ENCODE measurements around the gene CSMD2. TPM values are rescaled to one million over a fixed set of nuclear protein-coding genes. Genes with fewer than 3 reads are reported as not detected.

Gene CSMD2
- total RNA-seq, 2 experiments from 2014 or later = not detected

DNA sequence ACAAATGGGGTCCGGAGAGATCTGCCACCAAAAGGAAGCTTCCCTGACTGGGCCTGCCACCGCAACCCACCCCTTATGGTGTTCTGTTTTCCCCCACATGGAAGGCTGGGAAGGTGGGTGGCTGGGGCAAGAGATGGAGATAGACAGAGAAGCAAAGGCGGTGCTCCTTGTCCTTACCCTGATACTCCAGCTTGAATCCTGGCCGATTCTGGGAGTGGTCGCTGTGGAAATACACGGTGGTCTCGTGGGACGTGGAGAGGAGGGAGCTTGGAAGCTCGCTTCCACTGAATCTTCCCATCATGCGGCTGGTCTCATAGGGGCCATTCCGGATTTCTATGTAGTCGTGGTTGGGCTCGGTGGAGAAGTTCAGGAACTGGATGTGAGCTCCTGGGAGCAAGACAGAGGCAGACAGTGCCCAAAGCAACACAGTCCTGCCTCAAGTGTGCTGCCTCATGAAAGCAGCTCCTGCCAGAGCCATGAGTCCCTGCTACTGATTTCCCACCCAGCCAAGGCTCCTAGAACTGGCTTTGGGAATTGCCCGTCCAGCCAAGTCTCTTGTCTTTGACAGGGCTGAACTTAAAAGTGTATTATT lies 554.1 kb downstream of the CSMD2 start:
- intact Hi-C loops (cut with micrococcal nuclease; ENCODE audit: unreplicated experiment) = loop anchor here (10.0 kb wide), 1 partner anchor 316 kb away; no protein-coding TSS in a partner anchor

DNA sequence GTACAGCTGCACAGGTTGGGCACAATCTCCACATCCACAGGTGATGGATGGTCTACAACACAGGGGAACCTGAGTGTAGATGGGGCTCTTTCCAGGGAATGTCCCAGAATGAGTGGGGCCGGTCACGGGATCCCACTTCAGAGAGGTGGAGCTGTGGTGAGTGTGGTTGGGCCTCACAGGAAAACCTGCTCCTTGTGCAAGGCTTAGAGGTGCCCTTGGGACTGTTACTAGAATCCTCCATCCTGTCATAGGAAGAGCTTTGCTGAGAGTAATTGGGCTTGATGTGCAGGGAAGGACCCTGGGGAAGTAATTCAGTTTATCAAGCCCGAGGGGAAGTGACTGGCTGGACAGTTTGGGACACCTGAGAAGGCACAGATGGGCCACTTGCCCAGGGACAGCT lies 554.6 kb downstream of the CSMD2 start:
- H3K9me2 ChIP-seq (ENCODE audit: insufficient read depth, low read length) = no peaks in the 10 kb centered on the region
- H3K79me2 ChIP-seq (ENCODE audit: insufficient read depth, low read depth, low read length) = no peaks in the 10 kb centered on the region
- no peaks in the 10 kb centered on the region for H3K36me3 ChIP-seq (ENCODE audit: insufficient read depth, low read length)
- H4K20me1 ChIP-seq (ENCODE audit: insufficient read depth, low read length) = no peaks in the 10 kb centered on the region
- no peak overlapping the region for H3K4me3 ChIP-seq (ENCODE audit: low read depth, low read length, poor library complexity, severe bottlenecking)
- no peaks in the 10 kb centered on the region for H3K4me1 ChIP-seq (ENCODE audit: insufficient read depth, low read length, poor library complexity, severe bottlenecking)
- no peaks in the 10 kb centered on the region for H3K9me3 ChIP-seq (ENCODE audit: low read length)
- ChIA-PET CTCF (ENCODE audit: unreplicated experiment) (no interaction called here), POLR2A (interaction anchor here (0.7 kb wide), 1 partner anchor 189 kb away, joined by 3 read pairs; no protein-coding TSS in a partner anchor)
- BruUV-seq (replicated peaks) = no TSS peak
- no peak overlapping the region for H3K4me2 ChIP-seq (ENCODE audit: low read length)
- TF ChIP-seq EZH2phosphoT487 (IDR thresholded peaks at IDR 0.05; ENCODE audit: borderline replicate concordance, low read depth, low read length) = no peak
- intact Hi-C loops (cut with micrococcal nuclease; ENCODE audit: unreplicated experiment) = loop anchor here (10.0 kb wide), 1 partner anchor 316 kb away; no protein-coding TSS in a partner anchor
- H2AFZ ChIP-seq (ENCODE audit: low read length) = no peak overlapping the region
- no peak overlapping the region for H3K27ac ChIP-seq (ENCODE audit: low read depth, low read length, poor library complexity, severe bottlenecking)
- DNase-seq (ENCODE audit: low spot score) = no peak

More for the DNA sequence above, 554.1 kb downstream of the CSMD2 start:
- Histone ChIP-seq H4K20me1 (ENCODE audit: insufficient read depth, low read length) (no peaks in the 10 kb centered on the region), H3K9me3 (ENCODE audit: low read length) (no peaks in the 10 kb centered on the region), H3K4me2 (ENCODE audit: low read length) (no peak overlapping the region), H3K36me3 (ENCODE audit: insufficient read depth, low read length) (no peaks in the 10 kb centered on the region), H2AFZ (ENCODE audit: low read length) (no peak overlapping the region), H3K9me2 (ENCODE audit: insufficient read depth, low read length) (no peaks in the 10 kb centered on the region), H3K4me3 (ENCODE audit: low read depth, low read length, poor library complexity, severe bottlenecking) (no peak overlapping the region), H3K79me2 (ENCODE audit: insufficient read depth, low read depth, low read length) (no peaks in the 10 kb centered on the region), H3K4me1 (ENCODE audit: insufficient read depth, low read length, poor library complexity, severe bottlenecking) (no peaks in the 10 kb centered on the region), H3K27ac (ENCODE audit: low read depth, low read length, poor library complexity, severe bottlenecking) (no peak overlapping the region)
- no TSS peak for BruUV-seq (replicated peaks)
- POLR2A ChIA-PET = no interaction called here
- CTCF ChIA-PET (ENCODE audit: unreplicated experiment) = no interaction called here
- TF ChIP-seq EZH2phosphoT487 (IDR thresholded peaks at IDR 0.05; ENCODE audit: borderline replicate concordance, low read depth, low read length) = no peak
- TF ChIP-seq, protein P1, sequence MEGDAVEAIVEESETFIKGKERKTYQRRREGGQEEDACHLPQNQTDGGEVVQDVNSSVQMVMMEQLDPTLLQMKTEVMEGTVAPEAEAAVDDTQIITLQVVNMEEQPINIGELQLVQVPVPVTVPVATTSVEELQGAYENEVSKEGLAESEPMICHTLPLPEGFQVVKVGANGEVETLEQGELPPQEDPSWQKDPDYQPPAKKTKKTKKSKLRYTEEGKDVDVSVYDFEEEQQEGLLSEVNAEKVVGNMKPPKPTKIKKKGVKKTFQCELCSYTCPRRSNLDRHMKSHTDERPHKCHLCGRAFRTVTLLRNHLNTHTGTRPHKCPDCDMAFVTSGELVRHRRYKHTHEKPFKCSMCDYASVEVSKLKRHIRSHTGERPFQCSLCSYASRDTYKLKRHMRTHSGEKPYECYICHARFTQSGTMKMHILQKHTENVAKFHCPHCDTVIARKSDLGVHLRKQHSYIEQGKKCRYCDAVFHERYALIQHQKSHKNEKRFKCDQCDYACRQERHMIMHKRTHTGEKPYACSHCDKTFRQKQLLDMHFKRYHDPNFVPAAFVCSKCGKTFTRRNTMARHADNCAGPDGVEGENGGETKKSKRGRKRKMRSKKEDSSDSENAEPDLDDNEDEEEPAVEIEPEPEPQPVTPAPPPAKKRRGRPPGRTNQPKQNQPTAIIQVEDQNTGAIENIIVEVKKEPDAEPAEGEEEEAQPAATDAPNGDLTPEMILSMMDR (conservative IDR thresholded peaks at IDR 0.05; ENCODE audit: low read length) = no peak
- DNase-seq (ENCODE audit: low spot score) = no peak

DNA sequence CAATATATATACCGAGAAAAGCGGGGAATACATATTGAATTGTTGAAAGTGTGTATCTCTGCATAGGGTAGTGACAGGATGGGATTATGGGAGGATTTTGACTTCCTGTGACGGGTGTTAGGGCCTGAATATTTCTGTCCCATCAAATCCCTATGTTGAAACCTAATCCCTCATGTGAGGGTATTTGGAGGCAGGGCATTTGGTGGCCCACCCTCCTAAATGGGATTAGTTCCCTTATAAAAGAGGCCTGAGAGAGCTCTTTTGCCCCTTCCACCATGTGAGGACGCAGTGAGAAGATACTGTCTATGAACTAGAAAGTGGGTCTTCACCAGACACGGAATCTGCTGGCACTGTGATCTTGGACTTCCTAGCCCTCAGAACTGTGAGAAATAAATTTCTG lies 555.3 kb downstream of the CSMD2 start:
- Histone ChIP-seq H3K27ac (ENCODE audit: low read depth, low read length, poor library complexity, severe bottlenecking) (no peak overlapping the region), H3K9me2 (ENCODE audit: insufficient read depth, low read length) (no peaks in the 10 kb centered on the region), H3K4me3 (ENCODE audit: low read depth, low read length, poor library complexity, severe bottlenecking) (no peak overlapping the region), H3K4me2 (ENCODE audit: low read length) (no peak overlapping the region), H2AFZ (ENCODE audit: low read length) (no peak overlapping the region), H3K9me3 (ENCODE audit: low read length) (no peaks in the 10 kb centered on the region), H4K20me1 (ENCODE audit: insufficient read depth, low read length) (no peaks in the 10 kb centered on the region), H3K36me3 (ENCODE audit: insufficient read depth, low read length) (no peaks in the 10 kb centered on the region), H3K79me2 (ENCODE audit: insufficient read depth, low read depth, low read length) (no peaks in the 10 kb centered on the region), H3K4me1 (ENCODE audit: insufficient read depth, low read length, poor library complexity, severe bottlenecking) (no peaks in the 10 kb centered on the region)
- no peak for DNase-seq (ENCODE audit: low spot score)
- ChIA-PET POLR2A (interaction anchor here (0.6 to 0.9 kb wide), 2 partner anchors 24 to 961 kb away, joined by 3 to 4 read pairs; no protein-coding TSS in a partner anchor), CTCF (ENCODE audit: unreplicated experiment) (no interaction called here)
- intact Hi-C loops (cut with micrococcal nuclease; ENCODE audit: unreplicated experiment) = loop anchor here (10.0 kb wide), 1 partner anchor 315 kb away; no protein-coding TSS in a partner anchor
- TF ChIP-seq, protein P1 (conservative IDR thresholded peaks at IDR 0.05; ENCODE audit: low read length) = no peak
- no peak for TF ChIP-seq EZH2phosphoT487 (IDR thresholded peaks at IDR 0.05; ENCODE audit: borderline replicate concordance, low read depth, low read length)
- BruUV-seq (replicated peaks) = no TSS peak
